ENCODE results near the gene ROCK2. TPM values are rescaled to one million over a fixed set of nuclear protein-coding genes. Genes with fewer than 3 reads are reported as not detected.

Gene ROCK2
- total and polyA plus RNA-seq, 2 of the 13 experiments (the other 11 are each of a cell fraction or from before 2014, with no cell fraction given): 38.1 to 119 TPM

GRCh38 chr2:11290211-11290610 is 54.2 kb downstream of the ROCK2 start:
- CTCF ChIA-PET (ENCODE audit: low intra/inter-chr PET ratio, low total read pairs): no interaction called here
- Histone ChIP-seq H2AFZ (ENCODE audit: low read length) (no peak overlapping the region), H3K79me2 (ENCODE audit: insufficient read depth, low read length) (peaks cover 98% of the 10 kb centered on the region), H3K36me3 (replicated peaks in 1 of 2; ENCODE audit: control insufficient read depth in 1 of 2, insufficient read depth in 2 of 2, low read length in 2 of 2) (peaks cover 10 to 19% of the 10 kb centered on the region in 2 experiments; a peak in 4 of 5 replicates), H3K27ac (ENCODE audit: extremely low read length, insufficient read depth, low read length) (no peak overlapping the region), H3K4me3 (replicated peaks in 1 of 3; ENCODE audit: insufficient read depth in 1 of 3, low read depth in 2 of 3, low read length in 3 of 3) (no peak overlapping the region), H3K9me3 (ENCODE audit: low read length) (no peaks in the 10 kb centered on the region), H3K27me3 (ENCODE audit: control insufficient read depth in 1 of 2, insufficient read depth in 2 of 2, low read length in 2 of 2) (no peaks in the 10 kb centered on the region), H3K9ac (ENCODE audit: insufficient read depth, low read depth, low read length) (no peak overlapping the region), H4K20me1 (ENCODE audit: insufficient read depth, low read length) (peaks cover 97% of the 10 kb centered on the region), H3K4me1 (ENCODE audit: insufficient read depth, low read length) (peaks cover 25% of the 10 kb centered on the region), H3K4me2 (ENCODE audit: low read depth, low read length) (no peak overlapping the region)
- BruUV-seq (replicated peaks): no TSS peak
- in situ Hi-C loops (cut with HindIII; ENCODE audit: extremely low pct_ligation_motif_present, low pct_unique_long_range_greater_than_20kb) (no loop called here), intact Hi-C loops (cut with micrococcal nuclease; ENCODE audit: unreplicated experiment) (no loop called here)
- ATAC-seq: no peak
- WGBS (ENCODE audit: low lambda C conversion rate): 84% methylated on average over 3 of the region's 3 CpGs
- no peak for DNase-seq (ENCODE audit: low spot score)
- TF ChIP-seq TFE3 (CRISPR knock-in tag; IDR thresholded peaks at IDR 0.05) (no peak), ZNF121 (CRISPR knock-in tag; IDR thresholded peaks at IDR 0.05) (peak; percentile 96), HNRNPK (IDR thresholded peaks at IDR 0.05; ENCODE audit: low read depth, low read length, poor library complexity, severe bottlenecking) (no peak)
- no peak for FAIRE-seq
- POLR2A ChIA-PET: no interaction called here

GRCh38 chr2:11288431-11288830 is 56.0 kb downstream of the ROCK2 start:
- intact Hi-C loops (cut with micrococcal nuclease; ENCODE audit: unreplicated experiment) (no loop called here), in situ Hi-C loops (cut with HindIII; ENCODE audit: extremely low pct_ligation_motif_present, low pct_unique_long_range_greater_than_20kb) (no loop called here)
- 90% methylated on average over 3 of the region's 3 CpGs for WGBS (ENCODE audit: low lambda C conversion rate)
- ChIA-PET POLR2A (interaction anchor here (1.7 kb wide), 1 partner anchor 54 kb away, joined by 5 read pairs; no protein-coding TSS in a partner anchor), CTCF (ENCODE audit: low intra/inter-chr PET ratio, low total read pairs) (no interaction called here)
- DNase-seq (ENCODE audit: low spot score) (no peak), FAIRE-seq (no peak), ATAC-seq (peak; percentile 21; the same call in 2 of the 3 replicates)
- no peak overlapping the region for H2AFZ ChIP-seq (ENCODE audit: low read length)
- H3K36me3 ChIP-seq (replicated peaks in 1 of 2; ENCODE audit: control insufficient read depth in 1 of 2, insufficient read depth in 2 of 2, low read length in 2 of 2): peaks cover 17 to 35% of the 10 kb centered on the region in 2 experiments
- H3K4me3 ChIP-seq (replicated peaks in 1 of 3; ENCODE audit: insufficient read depth in 1 of 3, low read depth in 2 of 3, low read length in 3 of 3): no peak overlapping the region
- no peaks in the 10 kb centered on the region for H3K9me3 ChIP-seq (ENCODE audit: low read length)
- peaks cover 96% of the 10 kb centered on the region for H3K79me2 ChIP-seq (ENCODE audit: insufficient read depth, low read length)
- TF ChIP-seq RBM22 (optimal IDR thresholded peaks at IDR 0.05; ENCODE audit: low read length) (peak; percentile 88), ZNF33A (CRISPR knock-in tag; IDR thresholded peaks at IDR 0.05; ENCODE audit: borderline replicate concordance) (no peak)
- H4K20me1 ChIP-seq (ENCODE audit: insufficient read depth, low read length): peaks cover 86% of the 10 kb centered on the region
- H3K4me2 ChIP-seq (ENCODE audit: low read depth, low read length): no peak overlapping the region
- no peaks in the 10 kb centered on the region for H3K27me3 ChIP-seq (ENCODE audit: control insufficient read depth in 1 of 2, insufficient read depth in 2 of 2, low read length in 2 of 2)
- H3K27ac ChIP-seq (ENCODE audit: extremely low read length, insufficient read depth, low read length): peak overlapping the region; percentile 19
- BruUV-seq (replicated peaks): no TSS peak
- H3K4me1 ChIP-seq (ENCODE audit: insufficient read depth, low read length): peaks cover 25% of the 10 kb centered on the region
- H3K9ac ChIP-seq (ENCODE audit: insufficient read depth, low read depth, low read length): no peak overlapping the region

Data from HepG2 (cell line).